Kidney (tissue), 14 donors: ENCODE measurements around the gene GADD45A. TPM values are rescaled to one million over a fixed set of nuclear protein-coding genes. Genes with fewer than 3 reads are reported as not detected.

ENCODE experiments used
- DNase-seq, 5 donors: peaks; one replicate each; pipeline ENCODE4 v3.0.0-alpha.2; 2013 to 2020
- FAIRE-seq: peaks from 2 replicates; lab custom pipeline; 2012; peaks lifted over from hg19 to GRCh38; lab: Jason Lieb, UNC
- H3K27ac ChIP-seq, 2 donors: one replicate each; pipeline ENCODE4 v1.7.0; 2013; ENCODE audit warnings: low read depth in 2 of 2, low read length in 2 of 2, inconsistent platforms in 1 of 2
- H3K27me3 ChIP-seq: one replicate; pipeline ENCODE4 v1.7.1; 2013; ENCODE audit warnings: low read length, inconsistent platforms; ENCODE audit not compliant: control insufficient read depth, insufficient read depth
- H3K36me3 ChIP-seq, 3 donors: one replicate each; pipeline versions ENCODE4 v1.7.0 to v1.7.1; 2013; ENCODE audit warnings: low read length in 3 of 3, control low read depth in 1 of 3, inconsistent platforms in 1 of 3; ENCODE audit not compliant: insufficient read depth in 3 of 3, control insufficient read depth in 2 of 3
- H3K4me1 ChIP-seq, 3 donors: one replicate each; pipeline versions ENCODE4 v1.7.0 to v1.7.1; 2013; ENCODE audit warnings: low read length in 3 of 3, inconsistent platforms in 1 of 3, low read depth in 1 of 3; ENCODE audit not compliant: control insufficient read depth in 2 of 3, insufficient read depth in 2 of 3
- H3K4me3 ChIP-seq, 3 donors: one replicate each; pipeline versions ENCODE4 v1.7.0 to v1.8.1; 2013; ENCODE audit warnings: low read length in 3 of 3, control low read depth in 1 of 3, inconsistent platforms in 1 of 3
- H3K9ac ChIP-seq, 3 donors: one replicate each; pipeline versions ENCODE4 v1.7.0 to v1.7.1; 2013; ENCODE audit warnings: low read length in 3 of 3, control low read depth in 1 of 3, inconsistent platforms in 1 of 3
- H3K9me3 ChIP-seq, 3 donors: one replicate each; pipeline versions ENCODE4 v1.7.0 to v1.7.1; 2013; ENCODE audit warnings: low read length in 3 of 3, control low read depth in 1 of 3, inconsistent platforms in 1 of 3; ENCODE audit not compliant: control insufficient read depth in 2 of 3, insufficient read depth in 1 of 3
- CTCF ChIP-seq: IDR thresholded peaks from 3 replicates; pipeline ENCODE4 v1.5.1; 2012; ENCODE audit warnings: mild to moderate bottlenecking, moderate library complexity, borderline replicate concordance; ENCODE audit not compliant: insufficient read depth; ENCODE audit errors: extremely low read depth
- intact Hi-C: fragments of 100-400 bp; cut with DNase I; formaldehyde crosslinking; loops from one replicate; pipeline ENCODE4 v1.11.1; 2022
- polyA plus RNA-seq: library from polyadenylated mRNA; stranded (reverse); fragments of 350-450 nt; fragmentation: Illumina TruSeq; extraction: RNeasy Lipid Tissue Mini Kit (QIAGEN cat#74804); gene quantifications from one replicate; pipeline ENCODE4 v1.2.3, GENCODE V29; 2014; ENCODE audit warnings: low read depth, low replicate concordance; ENCODE audit not compliant: insufficient read depth
- total RNA-seq: library from RNA; stranded (reverse); fragmentation: NEBNext Ultra II Directional; extraction: Animal tissue kit (Norgen Biotek cat#: 25700); gene quantifications from one replicate; pipeline ENCODE4 v1.2.1, GENCODE V29; 2021
- donor health status: control.
- donor health status: control.
- donor health status: control.
- donor health status: control.
- donor health status: control.
- donor health status: DM: yes; HTN: yes; CAD: no.
- donor health status: Normal renal cell carcinoma (clear cell type).

Gene GADD45A
- total and polyA plus RNA-seq, 2 donors from 2014 or later = 85.6 to 218 TPM

- Histone ChIP-seq H3K9ac (no peak overlapping the region), H3K27me3 (no peaks in the 10 kb centered on the region), H3K4me3 (no peak overlapping the region), H3K27ac (peak overlapping the region; percentile 34 to 42), H3K4me1 (peaks cover 0 to 20% (median 18%) of the 10 kb centered on the region in 3 donors), H3K36me3 (no peaks in the 10 kb centered on the region), H3K9me3 (no peaks in the 10 kb centered on the region)
- intact Hi-C loops = no loop called here
- peak in 3 of 5 donors; percentile 46 to 82 (median 49) for DNase-seq
- no peak for FAIRE-seq
- no peak for TF ChIP-seq CTCF
Observed at GRCh38 chr1:67646145-67647035, 38.6 kb upstream of the GADD45A start.

GRCh38 chr1:67647036-67647798 is 37.8 kb upstream of the GADD45A start:
- intact Hi-C loops = no loop called here
- Histone ChIP-seq H3K36me3 (no peaks in the 10 kb centered on the region), H3K27ac (peak overlapping the region in 1 of 2 donors; percentile 8), H3K27me3 (no peaks in the 10 kb centered on the region), H3K9ac (no peak overlapping the region), H3K9me3 (no peaks in the 10 kb centered on the region), H3K4me1 (peaks cover 0 to 20% (median 18%) of the 10 kb centered on the region in 3 donors), H3K4me3 (no peak overlapping the region)
- FAIRE-seq = no peak
- DNase-seq = no peak
- no peak for TF ChIP-seq CTCF

GRCh38 chr1:67647814-67648358 is 37.1 kb upstream of the GADD45A start:
- FAIRE-seq = no peak
- no peak overlapping the region for H3K27ac ChIP-seq
- TF ChIP-seq CTCF = no peak

More at GRCh38 chr1:67647814-67648358, 37.1 kb upstream of the GADD45A start:
- H3K27me3 ChIP-seq = no peaks in the 10 kb centered on the region
- no peaks in the 10 kb centered on the region for H3K36me3 ChIP-seq
- H3K9ac ChIP-seq = no peak overlapping the region
- DNase-seq = no peak
- H3K9me3 ChIP-seq = no peaks in the 10 kb centered on the region
- peaks cover 0 to 20% (median 18%) of the 10 kb centered on the region in 3 donors for H3K4me1 ChIP-seq
- intact Hi-C loops = no loop called here
- H3K4me3 ChIP-seq = no peak overlapping the region
